Peyer's patch (tissue), 4 donors: ENCODE data around the gene SNCG. TPM values are rescaled to one million over a fixed set of nuclear protein-coding genes. Genes with fewer than 3 reads are reported as not detected.

Source experiments
- DNase-seq, 3 donors: peaks; one replicate each; pipeline ENCODE4 v3.0.0-alpha.2; 2017 to 2019
- H3K27ac ChIP-seq, 4 donors: fragments of 200-600 bp; sonication (generic); one replicate each; pipeline ENCODE4 v1.5.1; 2016 to 2019
- H3K27me3 ChIP-seq, 2 donors: fragments of 200-600 bp; sonication (generic); one replicate each; pipeline ENCODE4 v1.5.1; 2019
- H3K36me3 ChIP-seq, 3 donors: fragments of 200-600 bp; sonication (generic); one replicate each; pipeline ENCODE4 v1.5.1; 2016 to 2019
- H3K4me1 ChIP-seq, 4 donors: fragments of 200-600 bp; sonication (generic); one replicate each; pipeline ENCODE4 v1.5.1; 2016 to 2019
- H3K4me3 ChIP-seq, 4 donors: fragments of 200-600 bp; sonication (generic); 1 replicate in 3 of 4; 2 replicates in 1 of 4; pipeline ENCODE4 v1.5.1; 2016 to 2019; ENCODE audit warnings: mild to moderate bottlenecking in 1 of 4
- H3K9me3 ChIP-seq, 4 donors: fragments of 200-600 bp; sonication (generic); one replicate each; pipeline ENCODE4 v1.5.1; 2016 to 2019; ENCODE audit warnings: mild to moderate bottlenecking in 1 of 4
- POLR2A ChIP-seq, 2 donors: fragments of 450-650 bp; IDR thresholded peaks; one replicate each; pipeline ENCODE4 v1.5.1; 2017; ENCODE audit warnings: antibody characterized with exemption in 2 of 2, mild to moderate bottlenecking in 2 of 2, moderate library complexity in 2 of 2
- total RNA-seq, 4 donors: library from RNA; depleted of rRNA; stranded (reverse); fragments of >200 nt; gene quantifications; one replicate each; pipeline ENCODE4 v1.1.0, GENCODE V29; 2016
- TF ChIP-seq, protein P1 (sequence below), 6 experiments: fragments of 450-650 bp in 4 of 6; fragments of 200-600 bp in 2 of 6; sonication (generic) in 1 of 6; IDR thresholded peaks; one replicate each; pipeline ENCODE4 v1.5.1; 2017 to 2019; ENCODE audit warnings: antibody characterized with exemption in 6 of 6, mild to moderate bottlenecking in 3 of 6, moderate library complexity in 1 of 6

Gene SNCG
- total RNA-seq, 4 donors from 2014 or later = 2.4 to 8.2 TPM; not detected in 2

GRCh38 chr10:86962136-86962980 is 4.0 kb downstream of the SNCG start:
- no peaks in the 10 kb centered on the region for H3K36me3 ChIP-seq
- peaks cover 0 to 30% (median 4%) of the 10 kb centered on the region in 4 donors for H3K4me1 ChIP-seq
- no peaks in the 10 kb centered on the region for H3K9me3 ChIP-seq
- H3K4me3 ChIP-seq = no peak overlapping the region
- no peak overlapping the region for H3K27ac ChIP-seq
- TF ChIP-seq POLR2A (IDR thresholded peaks at IDR 0.05) = no peak
- TF ChIP-seq, protein P1, sequence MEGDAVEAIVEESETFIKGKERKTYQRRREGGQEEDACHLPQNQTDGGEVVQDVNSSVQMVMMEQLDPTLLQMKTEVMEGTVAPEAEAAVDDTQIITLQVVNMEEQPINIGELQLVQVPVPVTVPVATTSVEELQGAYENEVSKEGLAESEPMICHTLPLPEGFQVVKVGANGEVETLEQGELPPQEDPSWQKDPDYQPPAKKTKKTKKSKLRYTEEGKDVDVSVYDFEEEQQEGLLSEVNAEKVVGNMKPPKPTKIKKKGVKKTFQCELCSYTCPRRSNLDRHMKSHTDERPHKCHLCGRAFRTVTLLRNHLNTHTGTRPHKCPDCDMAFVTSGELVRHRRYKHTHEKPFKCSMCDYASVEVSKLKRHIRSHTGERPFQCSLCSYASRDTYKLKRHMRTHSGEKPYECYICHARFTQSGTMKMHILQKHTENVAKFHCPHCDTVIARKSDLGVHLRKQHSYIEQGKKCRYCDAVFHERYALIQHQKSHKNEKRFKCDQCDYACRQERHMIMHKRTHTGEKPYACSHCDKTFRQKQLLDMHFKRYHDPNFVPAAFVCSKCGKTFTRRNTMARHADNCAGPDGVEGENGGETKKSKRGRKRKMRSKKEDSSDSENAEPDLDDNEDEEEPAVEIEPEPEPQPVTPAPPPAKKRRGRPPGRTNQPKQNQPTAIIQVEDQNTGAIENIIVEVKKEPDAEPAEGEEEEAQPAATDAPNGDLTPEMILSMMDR (IDR thresholded peaks at IDR 0.05) = no peak
- no peaks in the 10 kb centered on the region for H3K27me3 ChIP-seq
- DNase-seq = peak in 1 of 3 donors; percentile 34

DNA sequence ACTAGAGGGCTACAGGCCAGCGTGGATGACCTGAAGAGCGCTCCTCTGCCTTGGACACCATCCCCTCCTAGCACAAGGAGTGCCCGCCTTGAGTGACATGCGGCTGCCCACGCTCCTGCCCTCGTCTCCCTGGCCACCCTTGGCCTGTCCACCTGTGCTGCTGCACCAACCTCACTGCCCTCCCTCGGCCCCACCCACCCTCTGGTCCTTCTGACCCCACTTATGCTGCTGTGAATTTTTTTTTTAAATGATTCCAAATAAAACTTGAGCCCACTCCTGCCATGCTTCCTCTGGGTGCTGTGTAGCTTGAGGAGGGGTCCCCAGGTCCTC is 4.5 kb downstream of the SNCG start:
- H3K27ac ChIP-seq = no peak overlapping the region
- no peaks in the 10 kb centered on the region for H3K36me3 ChIP-seq
- peak in 1 of 3 donors; percentile 34 for DNase-seq
- H3K4me3 ChIP-seq = no peak overlapping the region
- H3K9me3 ChIP-seq = no peaks in the 10 kb centered on the region
- peaks cover 0 to 34% (median 4%) of the 10 kb centered on the region in 4 donors for H3K4me1 ChIP-seq
- no peaks in the 10 kb centered on the region for H3K27me3 ChIP-seq
- TF ChIP-seq, protein P1 (IDR thresholded peaks at IDR 0.05) = no peak
- no peak for TF ChIP-seq POLR2A (IDR thresholded peaks at IDR 0.05)

GRCh38 chr10:86963341-86963919 is 5.0 kb downstream of the SNCG start:
- Histone ChIP-seq H3K27ac (no peak overlapping the region), H3K27me3 (no peaks in the 10 kb centered on the region), H3K36me3 (no peaks in the 10 kb centered on the region), H3K9me3 (no peaks in the 10 kb centered on the region), H3K4me3 (no peak overlapping the region), H3K4me1 (peaks cover 0 to 34% (median 4%) of the 10 kb centered on the region in 4 donors)
- TF ChIP-seq, protein P1 (IDR thresholded peaks at IDR 0.05) = no peak
- TF ChIP-seq POLR2A (IDR thresholded peaks at IDR 0.05) = no peak
- peak in 1 of 3 donors; percentile 42 for DNase-seq

DNA sequence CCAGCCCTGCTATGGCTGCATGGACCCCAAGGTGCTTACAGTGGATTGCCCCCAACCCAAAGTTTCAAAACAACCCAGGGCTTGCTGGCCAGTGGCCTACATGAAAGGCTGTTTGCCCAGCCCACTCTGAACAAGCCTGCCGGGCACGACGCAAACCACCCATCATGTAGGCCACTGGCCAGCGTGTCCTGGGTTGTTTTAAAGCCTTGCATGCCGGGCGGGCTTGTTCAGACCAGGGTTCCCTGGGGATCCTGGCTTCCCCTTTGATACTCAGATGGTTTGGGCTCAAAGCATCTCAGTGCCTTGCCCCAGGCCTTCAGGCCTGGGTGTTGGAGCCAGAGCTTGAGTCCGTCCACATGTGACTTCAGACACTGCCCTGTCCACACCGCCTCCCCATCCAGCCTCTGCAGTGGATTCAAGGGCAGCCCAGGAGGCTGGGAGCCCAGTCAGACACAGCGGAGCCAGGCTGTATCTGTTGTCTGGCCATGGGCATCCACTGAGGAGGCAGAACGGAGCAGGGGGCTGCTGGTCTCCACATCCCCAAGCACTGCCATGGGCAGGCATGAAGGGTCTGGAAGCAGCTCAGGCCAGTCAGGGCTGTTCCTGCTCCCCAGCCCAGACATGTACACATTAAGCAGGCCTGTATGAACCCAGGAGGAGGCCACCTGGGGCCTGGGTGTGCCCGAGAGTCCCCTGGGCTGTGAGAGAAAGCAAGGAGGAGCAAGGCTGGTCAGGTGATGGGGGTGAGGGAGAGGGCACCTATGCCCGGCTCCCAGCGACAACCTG is 5.9 kb downstream of the SNCG start:
- Histone ChIP-seq H3K27ac (no peak overlapping the region), H3K9me3 (no peaks in the 10 kb centered on the region), H3K27me3 (no peaks in the 10 kb centered on the region), H3K36me3 (no peaks in the 10 kb centered on the region), H3K4me1 (peaks cover 0 to 33% (median 6%) of the 10 kb centered on the region in 4 donors), H3K4me3 (no peak overlapping the region)
- DNase-seq = peak in 2 of 3 donors; percentile 4 to 43
- no peak for TF ChIP-seq POLR2A (IDR thresholded peaks at IDR 0.05)
- TF ChIP-seq, protein P1 (IDR thresholded peaks at IDR 0.05) = no peak

GRCh38 chr10:86964847-86965190 is 6.4 kb downstream of the SNCG start:
- Histone ChIP-seq H3K36me3 (no peaks in the 10 kb centered on the region), H3K27me3 (no peaks in the 10 kb centered on the region), H3K27ac (no peak overlapping the region), H3K4me3 (no peak overlapping the region), H3K9me3 (no peaks in the 10 kb centered on the region), H3K4me1 (peaks cover 0 to 36% (median 6%) of the 10 kb centered on the region in 4 donors)
- TF ChIP-seq, protein P1 (IDR thresholded peaks at IDR 0.05) = no peak
- TF ChIP-seq POLR2A (IDR thresholded peaks at IDR 0.05) = no peak
- DNase-seq = peak in 2 of 3 donors; percentile 6 to 26
